Erythroblast (primary cell): ENCODE data around the gene SLITRK6.

Experiments
- GATA1 ChIP-seq: IDR thresholded peaks from 2 replicates; pipeline ENCODE4 v1.6.1; 2011; ENCODE audit warnings: low read depth, mild to moderate bottlenecking, control low read depth, low read length, moderate library complexity
- POLR2A ChIP-seq: IDR thresholded peaks from 2 replicates; pipeline ENCODE4 v1.6.1; 2011; ENCODE audit warnings: mild to moderate bottlenecking, low read length

- TF ChIP-seq POLR2A (no peak), GATA1 (no peak)
Observed at GRCh38 chr13:85772367-85772766, 26.9 kb downstream of the SLITRK6 start.
